WTC11 (cell line): ENCODE measurements around the gene TTR. TPM values are rescaled to one million over a fixed set of nuclear protein-coding genes. Genes with fewer than 3 reads are reported as not detected.

Source experiments
- ATAC-seq: fragments of 200-7000 bp; cut with Tn5 transposase; 2 replicates; pipeline ENCODE4 v1.10.0; 2021; ENCODE audit warnings: mild to moderate bottlenecking, moderate library complexity
- CTCF ChIA-PET: fragments of 300-600 bp; sonication (Branson Sonifier 250); formaldehyde crosslinking; loops from one replicate; lab custom pipeline; 2021; ENCODE audit warnings: antibody characterized with exemption; lab: Charles Lee
- POLR2A ChIA-PET: fragments of 350-600 bp; sonication (Branson Sonifier 250); formaldehyde crosslinking; loops from one replicate; lab custom pipeline; 2021; ENCODE audit warnings: antibody characterized with exemption; lab: Charles Lee
- DNase-seq: peaks from one replicate; pipeline ENCODE4 v3.0.0; 2021; ENCODE audit warnings: low spot score
- H3K27ac Mint-ChIP-seq: 2 replicates; pipeline ENCODE4 v1.8.0; 2021; ENCODE audit warnings: mixed read lengths
- H3K27me3 Mint-ChIP-seq: 2 replicates; pipeline ENCODE4 v1.8.0; 2021; ENCODE audit warnings: low read depth, mild to moderate bottlenecking, moderate library complexity, mixed read lengths
- H3K36me3 Mint-ChIP-seq: 2 replicates; pipeline ENCODE4 v1.8.0; 2021; ENCODE audit warnings: mixed read lengths
- H3K4me1 Mint-ChIP-seq: 2 replicates; pipeline ENCODE4 v1.8.0; 2022; ENCODE audit warnings: mixed read lengths
- H3K4me3 Mint-ChIP-seq: 2 replicates; pipeline ENCODE4 v1.8.0; 2021; ENCODE audit warnings: mild to moderate bottlenecking, moderate library complexity, mixed read lengths
- H3K9me3 Mint-ChIP-seq: 2 replicates; pipeline ENCODE4 v1.8.0; 2021; ENCODE audit warnings: mixed read lengths
- CBFB ChIP-seq: sonication (generic); formaldehyde crosslinking; IDR thresholded peaks from 2 replicates; pipeline ENCODE4 v1.8.1; 2022; ENCODE audit warnings: mild to moderate bottlenecking, low read depth, missing genetic modification reagents
- ERG ChIP-seq: fragments of 250-450 bp; sonication (Bioruptor Pico); IDR thresholded peaks from 2 replicates; pipeline ENCODE4 v1.8.0; 2021; ENCODE audit warnings: mild to moderate bottlenecking
- FOXP4 ChIP-seq: sonication (generic); formaldehyde crosslinking; IDR thresholded peaks from 2 replicates; pipeline ENCODE4 v1.8.0; 2022; ENCODE audit warnings: mild to moderate bottlenecking, missing genetic modification reagents
- PREB ChIP-seq: sonication (generic); formaldehyde crosslinking; IDR thresholded peaks from 2 replicates; pipeline ENCODE4 v1.8.1; 2022; ENCODE audit warnings: mild to moderate bottlenecking, missing genetic modification reagents, moderate library complexity, borderline replicate concordance
- SMAD3 ChIP-seq: sonication (generic); formaldehyde crosslinking; IDR thresholded peaks from 2 replicates; pipeline ENCODE4 v1.8.0; 2022; ENCODE audit warnings: missing genetic modification reagents, mild to moderate bottlenecking, borderline replicate concordance
- SP1 ChIP-seq: sonication (generic); formaldehyde crosslinking; conservative IDR thresholded peaks from 2 replicates; pipeline ENCODE4 v1.8.1; 2022; ENCODE audit warnings: missing genetic modification reagents
- TP53 ChIP-seq: sonication (generic); formaldehyde crosslinking; IDR thresholded peaks from 2 replicates; pipeline ENCODE4 v1.8.1; 2023; ENCODE audit warnings: mild to moderate bottlenecking, missing genetic modification reagents
- ZNF281 ChIP-seq: sonication (generic); formaldehyde crosslinking; IDR thresholded peaks from 2 replicates; pipeline ENCODE4 v1.8.0; 2023; ENCODE audit warnings: mild to moderate bottlenecking, missing genetic modification reagents
- ZNF396 ChIP-seq: fragments of 250-450 bp; sonication (Bioruptor Pico); IDR thresholded peaks from 2 replicates; pipeline ENCODE4 v1.8.0; 2021; ENCODE audit warnings: mild to moderate bottlenecking, moderate library complexity, borderline replicate concordance
- ZNF512 ChIP-seq: sonication (generic); formaldehyde crosslinking; IDR thresholded peaks from 2 replicates; pipeline ENCODE4 v1.8.1; 2022; ENCODE audit warnings: missing genetic modification reagents, borderline replicate concordance
- total RNA-seq: library from RNA; stranded (reverse); gene quantifications from 3 replicates; pipeline ENCODE4 v1.2.3, GENCODE V29; 2021
- TF ChIP-seq, protein P1 (sequence below): sonication (generic); formaldehyde crosslinking; IDR thresholded peaks from 2 replicates; pipeline ENCODE4 v1.8.0; 2022; ENCODE audit warnings: mild to moderate bottlenecking, missing genetic modification reagents
- TF ChIP-seq, protein P2 (sequence below): sonication (generic); formaldehyde crosslinking; IDR thresholded peaks from 2 replicates; pipeline ENCODE4 v1.8.1; 2023; ENCODE audit warnings: mild to moderate bottlenecking, missing genetic modification reagents, borderline replicate concordance
- TF ChIP-seq, protein P3 (sequence below): fragments of 200-600 bp; IDR thresholded peaks from 2 replicates; pipeline ENCODE4 v1.8.0; 2022; ENCODE audit warnings: antibody characterized with exemption
- TF ChIP-seq, protein P4 (sequence below): fragments of 250-450 bp; sonication (Bioruptor Pico); IDR thresholded peaks from 2 replicates; pipeline ENCODE4 v1.9.0; 2021; ENCODE audit warnings: mild to moderate bottlenecking

Gene TTR
- total RNA-seq, 1 experiment from 2014 or later: 1.0 TPM

DNA sequence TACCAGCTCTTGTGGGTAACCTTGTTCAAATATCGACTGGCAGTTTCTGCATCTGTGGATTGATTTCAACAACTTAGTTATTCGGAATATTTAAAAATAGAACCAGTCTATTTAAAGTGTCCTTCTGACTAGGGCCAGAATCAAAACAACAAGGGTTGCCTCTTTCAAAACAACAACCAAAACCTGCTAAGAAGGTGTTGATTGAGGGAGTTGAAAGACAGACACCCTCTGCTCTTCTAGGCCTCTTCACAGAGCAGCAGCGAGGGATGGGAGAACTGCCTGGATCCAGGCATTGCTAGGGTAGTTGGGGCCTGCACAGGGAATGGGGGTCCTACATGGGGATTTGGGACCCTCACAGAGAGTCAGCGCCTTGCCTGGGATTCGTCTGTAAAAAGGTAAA lies 19.8 kb downstream of the TTR start (continued):
- TF ChIP-seq, protein P1, sequence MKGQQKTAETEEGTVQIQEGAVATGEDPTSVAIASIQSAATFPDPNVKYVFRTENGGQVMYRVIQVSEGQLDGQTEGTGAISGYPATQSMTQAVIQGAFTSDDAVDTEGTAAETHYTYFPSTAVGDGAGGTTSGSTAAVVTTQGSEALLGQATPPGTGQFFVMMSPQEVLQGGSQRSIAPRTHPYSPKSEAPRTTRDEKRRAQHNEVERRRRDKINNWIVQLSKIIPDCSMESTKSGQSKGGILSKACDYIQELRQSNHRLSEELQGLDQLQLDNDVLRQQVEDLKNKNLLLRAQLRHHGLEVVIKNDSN (CRISPR knock-in tag): no peak
- no peak for TF ChIP-seq SMAD3 (CRISPR knock-in tag)
- TF ChIP-seq, protein P2, sequence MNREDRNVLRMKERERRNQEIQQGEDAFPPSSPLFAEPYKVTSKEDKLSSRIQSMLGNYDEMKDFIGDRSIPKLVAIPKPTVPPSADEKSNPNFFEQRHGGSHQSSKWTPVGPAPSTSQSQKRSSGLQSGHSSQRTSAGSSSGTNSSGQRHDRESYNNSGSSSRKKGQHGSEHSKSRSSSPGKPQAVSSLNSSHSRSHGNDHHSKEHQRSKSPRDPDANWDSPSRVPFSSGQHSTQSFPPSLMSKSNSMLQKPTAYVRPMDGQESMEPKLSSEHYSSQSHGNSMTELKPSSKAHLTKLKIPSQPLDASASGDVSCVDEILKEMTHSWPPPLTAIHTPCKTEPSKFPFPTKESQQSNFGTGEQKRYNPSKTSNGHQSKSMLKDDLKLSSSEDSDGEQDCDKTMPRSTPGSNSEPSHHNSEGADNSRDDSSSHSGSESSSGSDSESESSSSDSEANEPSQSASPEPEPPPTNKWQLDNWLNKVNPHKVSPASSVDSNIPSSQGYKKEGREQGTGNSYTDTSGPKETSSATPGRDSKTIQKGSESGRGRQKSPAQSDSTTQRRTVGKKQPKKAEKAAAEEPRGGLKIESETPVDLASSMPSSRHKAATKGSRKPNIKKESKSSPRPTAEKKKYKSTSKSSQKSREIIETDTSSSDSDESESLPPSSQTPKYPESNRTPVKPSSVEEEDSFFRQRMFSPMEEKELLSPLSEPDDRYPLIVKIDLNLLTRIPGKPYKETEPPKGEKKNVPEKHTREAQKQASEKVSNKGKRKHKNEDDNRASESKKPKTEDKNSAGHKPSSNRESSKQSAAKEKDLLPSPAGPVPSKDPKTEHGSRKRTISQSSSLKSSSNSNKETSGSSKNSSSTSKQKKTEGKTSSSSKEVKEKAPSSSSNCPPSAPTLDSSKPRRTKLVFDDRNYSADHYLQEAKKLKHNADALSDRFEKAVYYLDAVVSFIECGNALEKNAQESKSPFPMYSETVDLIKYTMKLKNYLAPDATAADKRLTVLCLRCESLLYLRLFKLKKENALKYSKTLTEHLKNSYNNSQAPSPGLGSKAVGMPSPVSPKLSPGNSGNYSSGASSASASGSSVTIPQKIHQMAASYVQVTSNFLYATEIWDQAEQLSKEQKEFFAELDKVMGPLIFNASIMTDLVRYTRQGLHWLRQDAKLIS (CRISPR knock-in tag): no peak
- TF ChIP-seq, all 79 proteins: peak for 0

DNA sequence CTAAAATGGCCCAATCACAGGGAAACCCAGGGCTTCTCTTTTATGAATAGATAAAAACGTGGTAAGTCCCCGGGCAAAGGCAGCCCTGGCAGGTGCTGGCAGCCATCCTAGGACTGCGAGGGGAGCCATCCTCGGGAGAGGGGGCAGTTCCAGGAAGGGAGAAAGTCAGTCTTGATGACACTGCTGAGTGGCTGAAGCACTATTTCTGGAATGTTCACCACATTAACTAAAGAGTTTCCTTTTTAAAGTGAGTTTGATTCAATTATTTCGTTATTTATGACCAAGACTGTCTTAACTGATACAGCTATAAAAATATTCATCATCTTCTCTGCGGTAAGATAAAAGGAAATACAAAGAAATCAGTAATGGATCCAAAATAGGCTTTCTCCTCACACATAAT lies 20.4 kb downstream of the TTR start:
- H3K36me3 Mint-ChIP-seq: no peaks in the 10 kb centered on the region
- no peak overlapping the region for H3K4me3 Mint-ChIP-seq
- no peaks in the 10 kb centered on the region for H3K27me3 Mint-ChIP-seq
- POLR2A ChIA-PET: no interaction called here
- DNase-seq (no peak), ATAC-seq (no peak)
- no peaks in the 10 kb centered on the region for H3K9me3 Mint-ChIP-seq
- CTCF ChIA-PET: interaction anchor here (1.5 to 2.9 kb wide), 4 partner anchors 10 to 188 kb away, joined by 3 to 35 read pairs (median 12); no protein-coding TSS in a partner anchor
- no peak overlapping the region for H3K27ac Mint-ChIP-seq
- peaks cover 34% of the 10 kb centered on the region for H3K4me1 Mint-ChIP-seq
- TF ChIP-seq, protein P3, sequence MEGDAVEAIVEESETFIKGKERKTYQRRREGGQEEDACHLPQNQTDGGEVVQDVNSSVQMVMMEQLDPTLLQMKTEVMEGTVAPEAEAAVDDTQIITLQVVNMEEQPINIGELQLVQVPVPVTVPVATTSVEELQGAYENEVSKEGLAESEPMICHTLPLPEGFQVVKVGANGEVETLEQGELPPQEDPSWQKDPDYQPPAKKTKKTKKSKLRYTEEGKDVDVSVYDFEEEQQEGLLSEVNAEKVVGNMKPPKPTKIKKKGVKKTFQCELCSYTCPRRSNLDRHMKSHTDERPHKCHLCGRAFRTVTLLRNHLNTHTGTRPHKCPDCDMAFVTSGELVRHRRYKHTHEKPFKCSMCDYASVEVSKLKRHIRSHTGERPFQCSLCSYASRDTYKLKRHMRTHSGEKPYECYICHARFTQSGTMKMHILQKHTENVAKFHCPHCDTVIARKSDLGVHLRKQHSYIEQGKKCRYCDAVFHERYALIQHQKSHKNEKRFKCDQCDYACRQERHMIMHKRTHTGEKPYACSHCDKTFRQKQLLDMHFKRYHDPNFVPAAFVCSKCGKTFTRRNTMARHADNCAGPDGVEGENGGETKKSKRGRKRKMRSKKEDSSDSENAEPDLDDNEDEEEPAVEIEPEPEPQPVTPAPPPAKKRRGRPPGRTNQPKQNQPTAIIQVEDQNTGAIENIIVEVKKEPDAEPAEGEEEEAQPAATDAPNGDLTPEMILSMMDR: no peak
- TF ChIP-seq PREB (CRISPR knock-in tag) (no peak), ZNF512 (no peak), ZNF281 (CRISPR knock-in tag) (no peak), FOXP4 (CRISPR knock-in tag) (no peak), ERG (no peak), TP53 (CRISPR knock-in tag) (no peak), SP1 (CRISPR knock-in tag) (no peak), CBFB (no peak), ZNF396 (no peak)
- TF ChIP-seq, protein P4, sequence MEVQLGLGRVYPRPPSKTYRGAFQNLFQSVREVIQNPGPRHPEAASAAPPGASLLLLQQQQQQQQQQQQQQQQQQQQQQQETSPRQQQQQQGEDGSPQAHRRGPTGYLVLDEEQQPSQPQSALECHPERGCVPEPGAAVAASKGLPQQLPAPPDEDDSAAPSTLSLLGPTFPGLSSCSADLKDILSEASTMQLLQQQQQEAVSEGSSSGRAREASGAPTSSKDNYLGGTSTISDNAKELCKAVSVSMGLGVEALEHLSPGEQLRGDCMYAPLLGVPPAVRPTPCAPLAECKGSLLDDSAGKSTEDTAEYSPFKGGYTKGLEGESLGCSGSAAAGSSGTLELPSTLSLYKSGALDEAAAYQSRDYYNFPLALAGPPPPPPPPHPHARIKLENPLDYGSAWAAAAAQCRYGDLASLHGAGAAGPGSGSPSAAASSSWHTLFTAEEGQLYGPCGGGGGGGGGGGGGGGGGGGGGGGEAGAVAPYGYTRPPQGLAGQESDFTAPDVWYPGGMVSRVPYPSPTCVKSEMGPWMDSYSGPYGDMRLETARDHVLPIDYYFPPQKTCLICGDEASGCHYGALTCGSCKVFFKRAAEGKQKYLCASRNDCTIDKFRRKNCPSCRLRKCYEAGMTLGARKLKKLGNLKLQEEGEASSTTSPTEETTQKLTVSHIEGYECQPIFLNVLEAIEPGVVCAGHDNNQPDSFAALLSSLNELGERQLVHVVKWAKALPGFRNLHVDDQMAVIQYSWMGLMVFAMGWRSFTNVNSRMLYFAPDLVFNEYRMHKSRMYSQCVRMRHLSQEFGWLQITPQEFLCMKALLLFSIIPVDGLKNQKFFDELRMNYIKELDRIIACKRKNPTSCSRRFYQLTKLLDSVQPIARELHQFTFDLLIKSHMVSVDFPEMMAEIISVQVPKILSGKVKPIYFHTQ (CRISPR knock-in tag): no peak
